Liver (tissue), 9 donors: ENCODE measurements around the gene MLLT10. TPM values are rescaled to one million over a fixed set of nuclear protein-coding genes. Genes with fewer than 3 reads are reported as not detected.

Source experiments
- DNase-seq: peaks from one replicate; pipeline ENCODE4 v3.0.0-alpha.2; 2017; ENCODE audit warnings: low spot score
- H3K27ac ChIP-seq, 2 donors: one replicate each; pipeline ENCODE4 v1.7.0; 2013; ENCODE audit warnings: inconsistent platforms in 2 of 2, low read length in 2 of 2, control low read depth in 1 of 2, low read depth in 1 of 2, mild to moderate bottlenecking in 1 of 2
- H3K27me3 ChIP-seq, 4 donors: one replicate each; pipeline versions ENCODE4 v1.6.1 to v1.7.0; 2013; ENCODE audit warnings: low read length in 3 of 4, inconsistent platforms in 1 of 4, mild to moderate bottlenecking in 1 of 4, moderate library complexity in 1 of 4; ENCODE audit not compliant: control insufficient read depth in 4 of 4, insufficient read depth in 4 of 4
- H3K36me3 ChIP-seq, 4 donors: one replicate each; pipeline versions ENCODE4 v1.6.1 to v1.7.0; 2013; ENCODE audit warnings: low read length in 3 of 4, mild to moderate bottlenecking in 3 of 4, low read depth in 1 of 4, moderate library complexity in 1 of 4; ENCODE audit not compliant: control insufficient read depth in 4 of 4, insufficient read depth in 3 of 4
- H3K4me1 ChIP-seq, 4 donors: one replicate each; pipeline versions ENCODE4 v1.6.1 to v1.7.0; 2013; ENCODE audit warnings: low read length in 3 of 4, mild to moderate bottlenecking in 3 of 4, moderate library complexity in 1 of 4; ENCODE audit not compliant: control insufficient read depth in 4 of 4, insufficient read depth in 4 of 4
- H3K4me3 ChIP-seq, 3 donors: one replicate each; pipeline versions ENCODE4 v1.6.1 to v1.7.0; 2013; ENCODE audit warnings: low read length in 3 of 3, control low read depth in 1 of 3, low read depth in 1 of 3, mild to moderate bottlenecking in 1 of 3
- H3K9ac ChIP-seq, 2 donors: one replicate each; pipeline ENCODE4 v1.7.0; 2013; ENCODE audit warnings: low read length in 2 of 2, mild to moderate bottlenecking in 2 of 2, moderate library complexity in 2 of 2, control low read depth in 1 of 2, low read depth in 1 of 2
- H3K9me3 ChIP-seq, 4 donors: one replicate each; pipeline versions ENCODE4 v1.6.1 to v1.7.0; 2013; ENCODE audit warnings: low read length in 3 of 4; ENCODE audit not compliant: control insufficient read depth in 4 of 4
- ATF3 ChIP-seq: IDR thresholded peaks from 2 replicates; pipeline ENCODE4 v1.6.1; 2016; ENCODE audit warnings: antibody characterized with exemption
- CTCF ChIP-seq: fragments of 150-350 bp; IDR thresholded peaks from 2 replicates; pipeline ENCODE4 v1.5.1; 2017; ENCODE audit warnings: improper control_type of control experiment, low read depth, low read length; ENCODE audit not compliant: missing input control
- EGR1 ChIP-seq, 2 donors: IDR thresholded peaks; 2 replicates each; pipeline ENCODE4 v1.6.1; 2016 to 2018; ENCODE audit warnings: antibody characterized with exemption in 2 of 2, low read depth in 2 of 2
- FOXA1 ChIP-seq: IDR thresholded peaks from 2 replicates; pipeline ENCODE4 v1.6.1; 2016; ENCODE audit warnings: antibody characterized with exemption
- FOXA2 ChIP-seq: IDR thresholded peaks from 2 replicates; pipeline ENCODE4 v1.6.1; 2016; ENCODE audit warnings: antibody characterized with exemption
- GABPA ChIP-seq, 2 donors: IDR thresholded peaks in 1 of 2; conservative IDR thresholded peaks in 1 of 2; 2 replicates each; pipeline ENCODE4 v1.6.1; 2016; ENCODE audit warnings: antibody characterized with exemption in 2 of 2, mild to moderate bottlenecking in 1 of 2, moderate library complexity in 1 of 2
- HNF4A ChIP-seq, 2 donors: conservative IDR thresholded peaks; 2 replicates each; pipeline ENCODE4 v1.6.1; 2016; ENCODE audit warnings: antibody characterized with exemption in 2 of 2, mild to moderate bottlenecking in 2 of 2
- HNF4G ChIP-seq: IDR thresholded peaks from 2 replicates; pipeline ENCODE4 v1.6.1; 2016; ENCODE audit warnings: antibody characterized with exemption
- JUND ChIP-seq, 2 donors: IDR thresholded peaks; 2 replicates each; pipeline ENCODE4 v1.6.1; 2016; ENCODE audit warnings: antibody characterized with exemption in 2 of 2
- MAX ChIP-seq: IDR thresholded peaks from 2 replicates; pipeline ENCODE4 v1.6.1; 2016; ENCODE audit warnings: antibody characterized with exemption
- NR2F2 ChIP-seq: IDR thresholded peaks from 2 replicates; pipeline ENCODE4 v1.6.1; 2016; ENCODE audit warnings: antibody characterized with exemption
- RAD21 ChIP-seq, 2 donors: IDR thresholded peaks; 2 replicates each; pipeline ENCODE4 v1.6.1; 2016; ENCODE audit warnings: antibody characterized with exemption in 2 of 2, mild to moderate bottlenecking in 2 of 2
- REST ChIP-seq: IDR thresholded peaks from 2 replicates; pipeline ENCODE4 v1.6.1; 2016; ENCODE audit warnings: antibody characterized with exemption, mild to moderate bottlenecking
- RXRA ChIP-seq, 2 donors: IDR thresholded peaks; 2 replicates each; pipeline ENCODE4 v1.6.1; 2017 to 2018; ENCODE audit warnings: antibody characterized with exemption in 2 of 2, mild to moderate bottlenecking in 1 of 2
- SP1 ChIP-seq: IDR thresholded peaks from 2 replicates; pipeline ENCODE4 v1.6.1; 2018; ENCODE audit warnings: antibody characterized with exemption, mild to moderate bottlenecking
- TAF1 ChIP-seq: conservative IDR thresholded peaks from 2 replicates; pipeline ENCODE4 v1.6.1; 2016; ENCODE audit warnings: antibody characterized with exemption, mild to moderate bottlenecking
- YY1 ChIP-seq: IDR thresholded peaks from 2 replicates; pipeline ENCODE4 v1.6.1; 2016; ENCODE audit warnings: antibody characterized with exemption, mild to moderate bottlenecking
- ZBTB33 ChIP-seq: IDR thresholded peaks from 2 replicates; pipeline ENCODE4 v1.6.1; 2016; ENCODE audit warnings: antibody characterized with exemption
- WGBS: extraction: QIAGEN DNeasy Blood & Tissue Kit; methylation state at CpG from one replicate; pipeline ENCODE4 v1.1.7; 2013; 5-methylcytosine and 5-hydroxymethylcytosine counted together
- polyA plus RNA-seq, 2 donors: library from polyadenylated mRNA; stranded (reverse) in 1 of 2; unstranded in 1 of 2; fragments of 200-250 nt in 1 of 2; fragments of >200 nt in 1 of 2; fragmentation: Nextera tagmentation in 1 of 2; extraction: Ambion mirVana in 1 of 2; gene quantifications; one replicate each; pipeline versions ENCODE4 v1.2.1 to v1.2.3, GENCODE V29; 2013 to 2015
- total RNA-seq, 2 donors: library from RNA; depleted of rRNA; stranded (reverse); fragments of >200 nt; gene quantifications; one replicate each; pipeline ENCODE4 v1.2.3, GENCODE V29; 2014
- donor health status: healthy.
- donor health status: healthy.
- donor health status: healthy.
- donor health status: healthy.
- donor health status: healthy.

Gene MLLT10
- total and polyA plus RNA-seq, 4 donors: 11.9 to 47.4 (median 22.6) TPM

GRCh38 chr10:21721000-21721665 lies 187.1 kb downstream of the MLLT10 start:
- Histone ChIP-seq H3K4me3 (no peak overlapping the region), H3K4me1 (peaks cover 2 to 12% (median 9%) of the 10 kb centered on the region in 4 donors), H3K9ac (no peak overlapping the region), H3K9me3 (no peaks in the 10 kb centered on the region), H3K27me3 (no peaks in the 10 kb centered on the region), H3K27ac (no peak overlapping the region), H3K36me3 (peaks cover 0 to 10% (median 0%) of the 10 kb centered on the region in 4 donors)
- no peak for DNase-seq
- 91% methylated on average over 6 of the region's 6 CpGs for WGBS
- TF ChIP-seq MAX: no peak
- no peak for TF ChIP-seq CTCF
- TF ChIP-seq FOXA1: no peak
- TF ChIP-seq FOXA2: no peak
- TF ChIP-seq REST: no peak
- no peak for TF ChIP-seq HNF4A (conservative IDR thresholded peaks at IDR 0.05)
- TF ChIP-seq GABPA (IDR thresholded peaks at IDR 0.05 in 1 of 2, conservative IDR thresholded peaks at IDR 0.05 in 1 of 2): no peak
- no peak for TF ChIP-seq RAD21 (IDR thresholded peaks at IDR 0.05)
- TF ChIP-seq SP1: no peak
- no peak for TF ChIP-seq EGR1 (IDR thresholded peaks at IDR 0.05; ENCODE audit: low read depth in 2 of 2)
- TF ChIP-seq ATF3: no peak
- TF ChIP-seq JUND (IDR thresholded peaks at IDR 0.05): no peak
- no peak for TF ChIP-seq TAF1
- TF ChIP-seq YY1: no peak

- no peak for DNase-seq
- Histone ChIP-seq H3K4me1 (peaks cover 2 to 12% (median 9%) of the 10 kb centered on the region in 4 donors), H3K4me3 (no peak overlapping the region), H3K36me3 (peaks cover 0 to 10% (median under 1%) of the 10 kb centered on the region in 4 donors), H3K9me3 (no peaks in the 10 kb centered on the region), H3K9ac (no peak overlapping the region), H3K27me3 (no peaks in the 10 kb centered on the region), H3K27ac (no peak overlapping the region)
- whole genome bisulfite sequencing: 97% methylated on average over 2 of the region's 2 CpGs
- TF ChIP-seq YY1 (no peak), ZBTB33 (no peak), RXRA (IDR thresholded peaks at IDR 0.05) (no peak), EGR1 (IDR thresholded peaks at IDR 0.05; ENCODE audit: low read depth in 2 of 2) (no peak), REST (no peak), FOXA2 (no peak), NR2F2 (no peak), TAF1 (no peak), MAX (no peak), HNF4G (no peak), HNF4A (conservative IDR thresholded peaks at IDR 0.05) (no peak), RAD21 (IDR thresholded peaks at IDR 0.05) (no peak), ATF3 (no peak)
These were observed 188.2 kb downstream of the MLLT10 start for GRCh38 chr10:21722209-21722608.
